HG03135 (cell line): Measurements from ENCODE around the gene CD302.
"Not testable (repeated sequence)": the region's sequence is repeated elsewhere in the genome, so short reads cannot be mapped to it uniquely, and the experiment has no call there.

Experiments used
- ATAC-seq: cut with Tn5 transposase; IDR thresholded peaks from one replicate; pipeline ENCODE4 v1.9.1; 2021; ENCODE audit warnings: mild to moderate bottlenecking, moderate library complexity; ENCODE audit not compliant: unreplicated experiment

The CD302 gene

DNA sequence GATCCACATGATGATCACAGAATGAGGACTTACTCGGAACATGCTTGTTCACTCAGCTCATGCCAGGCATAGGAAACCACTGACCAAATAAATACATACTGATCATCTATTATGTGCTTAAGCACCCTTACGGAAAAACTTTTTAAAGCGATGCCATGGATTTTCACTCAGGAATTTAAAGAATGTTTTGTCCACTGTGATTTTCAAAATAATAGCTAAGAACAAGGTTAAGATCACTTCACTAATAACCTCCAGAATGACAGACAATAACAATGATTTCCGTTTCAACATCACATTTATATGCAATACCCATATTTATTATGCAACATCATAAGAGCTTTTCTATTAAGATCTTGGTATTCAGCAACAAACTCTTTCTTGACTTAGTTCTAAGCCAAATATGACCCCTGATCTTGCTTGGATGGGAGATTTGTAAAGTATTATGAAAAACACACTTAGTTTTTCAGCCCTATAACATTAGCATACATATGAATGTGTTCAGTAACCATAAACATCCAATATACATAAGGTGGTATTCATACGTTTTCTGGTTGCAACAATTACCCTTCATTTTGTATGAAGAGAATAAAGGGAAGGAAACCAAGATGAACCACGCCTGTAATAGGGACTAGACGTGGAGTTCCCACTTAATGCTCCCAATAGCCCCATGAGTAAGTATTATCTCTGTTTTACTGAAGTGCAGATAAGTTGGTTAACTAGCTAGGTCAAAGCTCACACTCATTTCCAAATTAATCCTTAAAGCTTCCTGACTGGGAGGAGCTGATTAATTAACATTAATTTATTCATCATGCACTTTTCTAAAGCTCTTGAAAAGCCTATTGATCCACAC lies 1.9 kb downstream of the CD302 start:
- no peak for ATAC-seq

DNA sequence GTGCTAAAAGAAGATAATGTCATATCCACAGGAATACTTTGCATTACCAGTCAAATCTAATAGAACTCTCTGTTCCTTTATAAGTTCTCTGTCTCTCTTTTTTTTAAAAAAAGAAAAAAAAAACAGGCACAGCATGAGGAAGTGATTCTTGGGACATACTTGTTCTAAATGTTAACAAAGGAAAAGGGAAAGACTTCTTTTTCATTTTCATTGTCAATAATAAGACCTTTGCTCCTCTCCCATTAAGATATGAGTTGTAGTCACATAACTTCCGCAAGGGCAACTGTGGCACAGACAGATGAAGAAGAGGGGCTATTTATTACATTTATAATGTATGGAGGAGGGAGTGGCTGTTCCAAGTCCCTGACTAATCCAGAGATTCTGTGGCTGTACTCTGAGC lies 4.7 kb downstream of the CD302 start:
- no peak for ATAC-seq

DNA sequence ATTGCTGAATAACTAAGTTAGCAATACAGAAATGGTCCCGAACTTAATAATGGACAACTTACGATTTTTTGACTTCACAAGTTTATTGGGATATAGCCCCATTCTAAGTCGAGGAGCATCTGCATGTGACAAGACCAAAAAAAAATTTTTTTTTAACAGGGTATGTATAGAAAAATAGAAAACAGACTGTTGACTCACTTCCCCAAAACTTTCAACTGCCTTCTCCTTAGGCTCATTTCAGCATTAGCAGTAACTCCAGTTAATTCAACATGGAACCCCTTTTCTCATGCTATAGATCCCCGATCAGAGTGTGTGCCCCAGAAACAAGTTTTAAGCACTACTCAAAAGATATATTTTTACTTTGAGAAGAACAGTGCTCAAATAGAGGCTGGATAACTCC lies 5.4 kb downstream of the CD302 start:
- ATAC-seq: no peak

GRCh38 chr2:159792036-159792435 lies 6.0 kb downstream of the CD302 start:
- no peak for ATAC-seq

- ATAC-seq: no peak
These were observed 7.7 kb downstream of the CD302 start for GRCh38 chr2:159790323-159790722.

DNA sequence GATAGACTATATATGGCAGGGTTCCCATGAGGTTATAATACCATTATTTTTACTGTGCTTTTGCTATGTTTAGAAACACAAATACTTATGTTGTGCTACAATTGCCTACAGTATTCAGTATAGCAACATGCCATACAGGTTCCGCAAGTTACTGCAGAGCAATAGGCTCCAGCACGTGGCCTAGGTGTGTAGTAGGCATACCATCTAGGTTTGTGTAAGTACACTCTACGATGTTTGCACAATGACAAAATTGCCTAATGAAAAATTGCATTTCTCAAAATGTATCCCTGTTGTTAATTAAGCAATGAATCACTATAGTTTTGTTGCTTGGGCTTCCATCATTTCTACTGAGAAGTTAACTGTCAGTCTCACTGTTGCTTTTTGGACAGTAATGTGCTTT lies 9.8 kb downstream of the CD302 start:
- ATAC-seq: no peak

DNA sequence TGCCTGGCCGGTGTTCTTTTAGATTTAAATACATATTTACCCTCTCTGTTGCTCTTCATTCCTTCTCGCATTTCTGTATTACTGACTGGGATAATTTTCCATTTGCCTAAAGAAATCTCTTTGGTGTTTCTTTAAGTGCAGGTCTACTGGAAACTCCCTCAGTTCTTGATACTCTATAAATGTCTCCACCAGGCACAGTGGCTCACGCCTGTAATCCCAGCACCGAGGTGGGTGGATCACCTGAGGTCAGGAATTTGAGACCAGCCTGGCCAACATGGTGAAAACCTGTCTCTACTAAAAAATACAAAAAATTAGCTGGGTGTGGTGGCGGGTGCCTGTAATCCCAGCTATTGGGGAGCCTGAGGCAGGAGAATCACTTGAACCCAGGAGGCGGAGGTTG lies 10.4 kb downstream of the CD302 start:
- ATAC-seq: not testable (repeated sequence)

DNA sequence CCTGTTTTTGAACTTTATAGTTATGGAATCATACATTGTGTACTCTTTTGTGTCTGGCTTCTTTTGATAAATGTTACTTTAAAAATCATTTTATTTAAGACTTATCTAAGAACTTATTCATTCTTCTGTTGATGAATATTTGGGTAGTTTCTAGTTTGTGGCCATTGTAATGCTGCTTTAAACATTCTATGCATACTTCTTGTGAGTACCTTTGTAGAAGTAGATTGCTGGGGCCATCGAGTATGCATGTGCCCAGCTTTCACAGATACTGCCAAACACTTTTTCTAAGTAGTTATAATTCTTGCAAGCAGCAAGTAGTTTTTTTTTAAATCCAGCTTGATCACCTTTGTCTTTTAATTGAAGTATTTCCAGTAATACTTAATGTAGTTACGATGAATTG lies 11.1 kb downstream of the CD302 start:
- ATAC-seq: no peak

- ATAC-seq: no peak
These were observed 12.8 kb downstream of the CD302 start for GRCh38 chr2:159785195-159785594.

DNA sequence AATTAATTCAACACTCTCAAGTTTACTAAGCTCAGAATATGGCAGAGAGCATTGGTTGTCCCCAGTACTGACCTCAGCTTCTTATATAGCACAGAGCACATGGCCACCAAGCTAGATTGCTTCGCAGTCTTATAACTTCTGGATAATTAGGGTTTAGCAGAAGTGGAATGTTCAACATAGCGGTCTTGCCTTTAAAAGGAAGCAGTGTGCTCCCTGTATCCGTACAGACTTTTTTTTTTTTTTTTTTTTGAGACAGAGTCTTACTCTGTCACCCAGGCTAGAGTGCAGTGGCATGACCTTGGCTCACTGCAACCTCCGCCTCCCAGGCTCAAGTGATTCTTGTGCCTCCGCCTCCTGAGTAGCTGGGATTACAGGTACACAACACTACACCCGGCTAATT lies 13.3 kb downstream of the CD302 start:
- not testable (repeated sequence) for ATAC-seq

GRCh38 chr2:159783556-159783955 lies 14.5 kb downstream of the CD302 start:
- ATAC-seq: no peak

DNA sequence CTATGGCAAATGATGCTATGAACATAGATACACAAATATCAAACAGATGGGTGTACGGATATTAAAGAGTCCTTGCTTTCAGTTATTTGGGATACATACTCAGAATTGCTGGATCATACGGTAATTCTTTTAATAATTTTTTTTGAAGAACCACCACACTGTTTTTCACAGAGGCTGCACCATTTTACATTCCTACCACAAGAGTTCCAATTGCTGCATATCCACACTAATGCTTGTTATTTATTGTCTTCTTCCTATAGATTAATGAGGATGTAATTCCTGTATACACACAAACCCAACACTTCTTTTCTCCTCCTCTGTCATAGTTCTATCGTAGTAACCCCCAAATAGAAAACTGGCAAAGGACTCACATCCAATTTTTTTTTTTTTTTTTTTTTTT lies 21.7 kb downstream of the CD302 start:
- ATAC-seq: no peak

DNA sequence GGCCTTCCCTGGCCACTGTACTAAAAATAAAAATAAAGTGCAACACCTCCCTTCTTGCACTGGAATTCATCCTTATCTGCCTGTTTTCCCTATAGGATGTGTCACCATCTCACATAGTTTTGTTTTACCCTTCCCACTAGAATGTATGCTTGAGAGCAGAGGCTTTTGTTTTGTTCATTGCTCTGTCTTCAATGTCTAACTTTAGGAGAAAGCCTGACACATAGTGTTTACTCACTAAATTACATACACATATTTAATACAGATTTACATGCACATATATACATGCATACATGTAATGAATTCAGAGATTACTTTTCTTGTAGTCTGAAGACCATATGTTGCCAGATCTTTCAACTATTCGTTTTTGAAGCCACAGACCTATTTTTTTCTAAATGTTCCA lies 23.0 kb downstream of the CD302 start:
- no peak for ATAC-seq

DNA sequence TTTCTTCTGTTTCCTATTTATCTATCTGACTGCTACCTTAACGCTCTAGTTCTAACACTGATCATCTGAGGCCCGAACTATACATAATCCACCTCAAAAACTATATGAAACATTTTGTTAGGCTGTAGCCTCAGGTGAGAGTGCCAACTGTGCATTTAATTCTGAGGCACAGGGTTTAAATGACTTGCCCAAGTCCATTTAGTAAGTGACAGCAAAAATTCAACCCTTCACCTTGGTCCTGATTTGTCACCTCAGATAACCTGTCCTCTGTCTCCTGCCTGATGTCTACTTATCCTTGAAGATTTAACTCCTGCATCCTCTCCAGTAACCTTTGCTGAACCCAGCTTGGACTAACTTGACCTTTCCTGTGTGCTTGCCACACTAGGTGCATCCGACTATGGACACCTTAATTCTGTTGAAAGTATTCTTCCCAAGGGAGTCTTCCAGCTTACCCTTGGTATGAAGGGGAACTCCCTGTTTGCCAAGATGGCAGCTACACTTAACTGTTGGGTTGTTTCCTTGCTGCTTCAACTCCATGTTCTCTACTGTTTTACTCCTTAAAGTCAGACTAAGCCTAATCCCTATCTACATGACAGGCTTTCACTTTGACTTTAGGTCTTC lies 23.5 kb downstream of the CD302 start:
- no peak for ATAC-seq

- ATAC-seq: no peak
These were observed 24.1 kb downstream of the CD302 start for GRCh38 chr2:159773886-159774285.

GRCh38 chr2:159773426-159773825 lies 24.6 kb downstream of the CD302 start:
- ATAC-seq: no peak

GRCh38 chr2:159769147-159769546 lies 28.9 kb downstream of the CD302 start:
- ATAC-seq: no peak

GRCh38 chr2:159762075-159762474 lies 35.9 kb downstream of the CD302 start:
- ATAC-seq: no peak

DNA sequence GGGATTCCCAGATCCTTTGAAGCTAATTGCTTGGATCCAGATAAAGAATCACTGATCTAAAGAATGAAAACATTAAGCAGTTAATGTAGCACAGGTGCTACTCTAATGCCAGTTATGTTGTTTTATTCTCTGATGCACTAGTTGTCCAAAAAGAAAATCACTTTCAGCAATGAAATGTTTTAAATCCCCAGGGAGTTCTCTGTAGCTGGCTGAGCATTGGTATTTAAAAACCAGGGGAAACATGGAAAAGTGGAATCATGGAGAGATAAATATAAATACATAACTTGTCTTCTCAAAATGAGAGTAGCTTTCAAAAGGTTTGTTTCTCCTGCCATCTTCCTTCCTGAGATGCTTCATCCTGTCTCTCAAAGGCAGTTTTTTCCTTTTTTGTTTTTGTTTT lies 37.7 kb downstream of the CD302 start:
- ATAC-seq: no peak

DNA sequence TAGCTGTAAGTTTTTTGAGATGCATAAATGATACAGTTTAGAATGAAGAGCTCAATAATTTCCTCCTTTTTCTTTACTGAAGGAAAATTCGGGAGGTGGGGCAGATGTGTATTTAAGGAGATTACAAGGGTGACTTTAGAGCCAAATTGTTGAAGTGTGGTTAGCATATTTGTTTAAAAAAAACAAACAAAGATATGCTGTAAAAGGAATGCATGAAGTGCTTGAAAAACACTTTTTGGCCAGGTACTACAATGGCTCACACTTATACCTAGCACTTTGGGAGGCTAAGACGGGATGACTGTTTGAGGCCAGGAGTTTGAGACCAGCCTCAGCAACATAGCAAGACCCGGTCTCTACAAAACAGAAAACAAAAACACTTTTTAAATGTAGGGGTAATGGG lies 38.4 kb downstream of the CD302 start:
- ATAC-seq: no peak

- ATAC-seq: no peak
These were observed 39.3 kb downstream of the CD302 start for GRCh38 chr2:159758686-159759085.

DNA sequence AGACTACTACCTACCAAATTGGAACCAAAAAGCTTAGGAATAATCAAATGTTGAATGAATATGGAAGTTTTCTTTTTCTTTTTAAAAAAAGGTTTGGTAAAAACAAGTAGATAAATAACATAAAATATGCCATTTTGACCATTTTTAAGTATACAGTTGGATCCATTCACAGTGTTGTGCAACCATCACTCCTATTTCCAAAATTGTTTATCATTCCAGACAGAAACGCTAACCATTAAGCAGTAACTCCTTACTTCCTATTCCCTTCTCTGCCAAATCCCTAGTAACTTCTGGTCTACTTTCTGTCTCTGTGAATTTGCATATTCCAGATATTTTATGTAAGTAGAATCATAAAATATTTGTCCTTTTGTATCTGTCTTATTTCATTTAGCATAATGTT lies 39.8 kb downstream of the CD302 start:
- ATAC-seq: no peak

DNA sequence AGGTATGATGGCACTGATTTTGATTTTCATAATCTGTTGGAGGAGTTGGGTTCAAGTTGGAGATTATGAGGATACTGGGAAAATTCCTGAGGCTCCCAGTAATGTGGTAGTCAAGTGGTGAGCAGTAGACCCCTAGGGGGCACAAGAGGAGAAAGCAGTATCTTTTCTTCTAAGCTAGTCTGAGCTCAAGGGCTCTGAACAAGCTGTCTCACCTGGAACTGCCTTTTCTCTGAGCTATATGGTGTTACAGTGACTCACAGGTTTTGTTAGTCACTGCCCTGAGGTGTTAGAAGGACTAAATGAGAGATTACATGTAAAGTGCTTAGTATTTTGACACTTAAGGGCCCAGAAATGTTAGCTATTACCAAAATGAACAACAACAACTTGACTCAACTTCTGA lies 42.2 kb downstream of the CD302 start:
- ATAC-seq: no peak
